ENCODE data around the gene EPHA5.

GRCh38 chr4:65651751-65652150 is 18.5 kb downstream of the EPHA5 start:
- TF ChIP-seq BCL11A (tag by site-specific recombination; IDR thresholded peaks at IDR 0.05; ENCODE audit: low read depth) = no peak
- no peak for TF ChIP-seq ZNF549 (tag by site-specific recombination; IDR thresholded peaks at IDR 0.05)
- TF ChIP-seq CTCF (tag by site-specific recombination; IDR thresholded peaks at IDR 0.05) = no peak
- TF ChIP-seq ZNF701 (tag by site-specific recombination; IDR thresholded peaks at IDR 0.05) = no peak

Measured in HEK293 (cell line).